DND-41 (cell line): Measurements from ENCODE around the gene MC2R.

Experiments
- EZH2 ChIP-seq: IDR thresholded peaks from 3 replicates; pipeline ENCODE4 v1.6.1; 2012; ENCODE audit warnings: borderline replicate concordance, low read depth, mild to moderate bottlenecking, moderate library complexity, low read length, inconsistent platforms; ENCODE audit not compliant: severe bottlenecking
- TF ChIP-seq, protein P1 (sequence below): IDR thresholded peaks from 2 replicates; pipeline ENCODE4 v1.5.1; 2012; ENCODE audit warnings: borderline replicate concordance, low read length, moderate library complexity, mild to moderate bottlenecking; ENCODE audit not compliant: poor library complexity, severe bottlenecking; ENCODE audit errors: extremely low read depth

DNA sequence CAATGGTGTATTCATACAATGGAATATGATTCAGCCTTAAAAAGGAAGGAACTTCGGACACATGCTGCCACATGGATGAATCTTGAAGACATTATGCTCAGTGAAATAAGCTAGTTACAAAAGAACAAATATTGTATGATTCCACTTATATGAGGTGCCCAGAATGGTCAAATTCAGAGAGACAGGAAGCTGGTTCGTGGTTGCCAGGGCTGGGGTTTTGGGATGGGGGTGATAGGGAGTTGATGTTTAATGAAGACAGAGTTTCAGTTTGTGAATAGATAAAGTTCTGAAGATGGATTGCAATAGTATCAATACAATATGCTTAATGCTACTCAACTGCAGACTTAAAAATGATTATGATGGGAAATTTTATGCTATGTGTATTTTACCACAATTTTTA, 28.0 kb upstream of the MC2R start:
- no peak for TF ChIP-seq EZH2
- TF ChIP-seq, protein P1, sequence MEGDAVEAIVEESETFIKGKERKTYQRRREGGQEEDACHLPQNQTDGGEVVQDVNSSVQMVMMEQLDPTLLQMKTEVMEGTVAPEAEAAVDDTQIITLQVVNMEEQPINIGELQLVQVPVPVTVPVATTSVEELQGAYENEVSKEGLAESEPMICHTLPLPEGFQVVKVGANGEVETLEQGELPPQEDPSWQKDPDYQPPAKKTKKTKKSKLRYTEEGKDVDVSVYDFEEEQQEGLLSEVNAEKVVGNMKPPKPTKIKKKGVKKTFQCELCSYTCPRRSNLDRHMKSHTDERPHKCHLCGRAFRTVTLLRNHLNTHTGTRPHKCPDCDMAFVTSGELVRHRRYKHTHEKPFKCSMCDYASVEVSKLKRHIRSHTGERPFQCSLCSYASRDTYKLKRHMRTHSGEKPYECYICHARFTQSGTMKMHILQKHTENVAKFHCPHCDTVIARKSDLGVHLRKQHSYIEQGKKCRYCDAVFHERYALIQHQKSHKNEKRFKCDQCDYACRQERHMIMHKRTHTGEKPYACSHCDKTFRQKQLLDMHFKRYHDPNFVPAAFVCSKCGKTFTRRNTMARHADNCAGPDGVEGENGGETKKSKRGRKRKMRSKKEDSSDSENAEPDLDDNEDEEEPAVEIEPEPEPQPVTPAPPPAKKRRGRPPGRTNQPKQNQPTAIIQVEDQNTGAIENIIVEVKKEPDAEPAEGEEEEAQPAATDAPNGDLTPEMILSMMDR: no peak
